Transverse colon (tissue), 4 donors: ENCODE data around the gene RPS2. TPM values are rescaled to one million over a fixed set of nuclear protein-coding genes. Genes with fewer than 3 reads are reported as not detected.

Source experiments
- DNase-seq: peaks from one replicate; pipeline ENCODE4 v3.0.0-alpha.2; 2019
- H3K27ac ChIP-seq, 4 donors: fragments of 200-600 bp; sonication (generic); 2 replicates each; pipeline ENCODE4 v1.5.1; 2016 to 2018; ENCODE audit warnings: inconsistent platforms in 4 of 4
- H3K27me3 ChIP-seq: fragments of 200-600 bp; sonication (generic); 2 replicates; pipeline ENCODE4 v1.5.1; 2017; ENCODE audit warnings: inconsistent platforms
- H3K36me3 ChIP-seq, 4 donors: fragments of 200-600 bp; sonication (generic); 2 replicates each; pipeline ENCODE4 v1.5.1; 2017 to 2019; ENCODE audit warnings: inconsistent platforms in 4 of 4
- H3K4me1 ChIP-seq, 4 donors: fragments of 200-600 bp; sonication (generic); 2 replicates each; pipeline ENCODE4 v1.5.1; 2017 to 2020; ENCODE audit warnings: inconsistent platforms in 4 of 4
- H3K4me3 ChIP-seq, 4 donors: fragments of 200-600 bp; sonication (generic); 1 replicate in 1 of 4; 2 replicates in 3 of 4; pipeline versions ENCODE4 v1.5.1 to v1.6.1; 2017 to 2019; ENCODE audit warnings: inconsistent platforms in 4 of 4
- H3K9me3 ChIP-seq, 2 donors: fragments of 200-600 bp; sonication (generic); 2 replicates each; pipeline ENCODE4 v1.5.1; 2017 to 2019; ENCODE audit warnings: inconsistent platforms in 2 of 2
- EP300 ChIP-seq: sonication (generic); formaldehyde crosslinking; IDR thresholded peaks from one replicate; pipeline ENCODE4 v1.6.1; 2017; ENCODE audit warnings: antibody characterized with exemption, low read depth
- POLR2A ChIP-seq: fragments of 450-650 bp; IDR thresholded peaks from one replicate; pipeline ENCODE4 v1.6.1; 2016; ENCODE audit warnings: antibody characterized with exemption, mild to moderate bottlenecking, moderate library complexity
- POLR2AphosphoS5 ChIP-seq, 3 donors: sonication (generic); formaldehyde crosslinking; IDR thresholded peaks; one replicate each; pipeline ENCODE4 v1.6.1; 2016; ENCODE audit warnings: antibody characterized with exemption in 3 of 3
- WGBS, 2 donors: methylation state at CpG; one replicate each; pipeline ENCODE4 v1.1.5; 2018; ENCODE audit warnings: low coverage in 1 of 2; 5-methylcytosine and 5-hydroxymethylcytosine counted together
- in situ Hi-C, 4 donors: fragments of 200-750 bp; cut with MboI; loops; one replicate each; pipeline versions ENCODE4 v1.15.0 to v1.15.1; 2017; ENCODE audit warnings: low sequenced_read_pairs in 3 of 4, low pct_ligation_motif_present in 1 of 4, low pct_unique_long_range_greater_than_20kb in 1 of 4
- intact Hi-C: fragments of 100-400 bp; cut with DNase I; formaldehyde crosslinking; loops from one replicate; pipeline ENCODE4 v1.15.1; 2023; ENCODE audit warnings: low total_unique reads
- total RNA-seq, 4 donors: library from RNA; depleted of rRNA; stranded (reverse); fragments of >200 nt; gene quantifications; one replicate each; pipeline ENCODE4 v1.1.0, GENCODE V29; 2016
- TF ChIP-seq, protein P1 (sequence below), 5 experiments: fragments of 200-600 bp in 3 of 5; fragments of 450-650 bp in 2 of 5; sonication (generic) in 3 of 5; IDR thresholded peaks; 1 replicate in 2 of 5; 2 replicates in 3 of 5; pipeline ENCODE4 v1.5.1; 2016 to 2017; ENCODE audit warnings: antibody characterized with exemption in 5 of 5, inconsistent platforms in 3 of 5, mild to moderate bottlenecking in 2 of 5, moderate library complexity in 1 of 5

RPS2 gene
- total RNA-seq, 4 donors from 2014 or later, result 896 to 2,085 (median 1,613) TPM

DNA sequence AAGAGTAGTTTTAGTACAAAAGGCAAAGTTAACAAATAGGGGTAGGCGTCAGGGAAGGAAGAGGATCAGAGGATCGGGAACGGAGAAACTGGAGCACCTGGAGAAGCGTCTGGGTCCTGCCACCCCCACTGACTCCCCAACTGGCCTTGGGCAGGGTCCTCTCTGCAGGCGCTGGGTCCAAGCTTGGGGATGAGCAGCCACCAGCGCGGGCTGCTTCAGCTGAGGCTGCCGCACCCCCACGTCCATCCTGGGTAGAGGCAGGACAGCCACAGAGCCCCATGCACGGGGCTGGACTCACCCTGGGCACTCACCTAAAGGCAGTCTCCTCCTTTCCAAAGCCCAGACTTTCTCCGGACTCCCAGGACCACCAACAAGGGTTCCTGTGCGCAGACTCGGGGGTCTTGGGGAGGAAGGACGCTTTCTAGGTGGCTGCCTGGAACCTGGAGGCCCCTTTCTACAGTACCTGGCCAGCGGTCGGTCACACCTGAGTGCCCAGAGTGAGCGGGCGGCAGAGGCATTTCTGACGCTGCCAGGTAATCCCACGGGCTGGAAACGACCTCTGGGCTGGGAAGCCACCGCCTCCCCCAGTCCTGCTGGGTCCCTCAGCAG, 47.5 kb downstream of the RPS2 start:
- TF ChIP-seq POLR2AphosphoS5 (IDR thresholded peaks at IDR 0.05) (no peak), EP300 (no peak), POLR2A (no peak)
- TF ChIP-seq, protein P1, sequence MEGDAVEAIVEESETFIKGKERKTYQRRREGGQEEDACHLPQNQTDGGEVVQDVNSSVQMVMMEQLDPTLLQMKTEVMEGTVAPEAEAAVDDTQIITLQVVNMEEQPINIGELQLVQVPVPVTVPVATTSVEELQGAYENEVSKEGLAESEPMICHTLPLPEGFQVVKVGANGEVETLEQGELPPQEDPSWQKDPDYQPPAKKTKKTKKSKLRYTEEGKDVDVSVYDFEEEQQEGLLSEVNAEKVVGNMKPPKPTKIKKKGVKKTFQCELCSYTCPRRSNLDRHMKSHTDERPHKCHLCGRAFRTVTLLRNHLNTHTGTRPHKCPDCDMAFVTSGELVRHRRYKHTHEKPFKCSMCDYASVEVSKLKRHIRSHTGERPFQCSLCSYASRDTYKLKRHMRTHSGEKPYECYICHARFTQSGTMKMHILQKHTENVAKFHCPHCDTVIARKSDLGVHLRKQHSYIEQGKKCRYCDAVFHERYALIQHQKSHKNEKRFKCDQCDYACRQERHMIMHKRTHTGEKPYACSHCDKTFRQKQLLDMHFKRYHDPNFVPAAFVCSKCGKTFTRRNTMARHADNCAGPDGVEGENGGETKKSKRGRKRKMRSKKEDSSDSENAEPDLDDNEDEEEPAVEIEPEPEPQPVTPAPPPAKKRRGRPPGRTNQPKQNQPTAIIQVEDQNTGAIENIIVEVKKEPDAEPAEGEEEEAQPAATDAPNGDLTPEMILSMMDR (IDR thresholded peaks at IDR 0.05), result no peak
- in situ Hi-C loops (no loop called here), intact Hi-C loops (no loop called here)
- Histone ChIP-seq H3K4me1 (peaks cover 10 to 40% (median 33%) of the 10 kb centered on the region in 4 donors), H3K9me3 (no peaks in the 10 kb centered on the region), H3K36me3 (no peaks in the 10 kb centered on the region), H3K4me3 (peak overlapping the region in 1 of 4 donors; percentile 14), H3K27me3 (peaks cover 72% of the 10 kb centered on the region), H3K27ac (no peak overlapping the region)
- no peak for DNase-seq
- WGBS, 2 donors, result 6% methylated on average over 22 of the region's 22 CpGs; no CpG with 5 or more reads in 1 of the 2 donors

- Histone ChIP-seq H3K4me3 (no peak overlapping the region), H3K36me3 (no peaks in the 10 kb centered on the region), H3K9me3 (no peaks in the 10 kb centered on the region), H3K27ac (no peak overlapping the region), H3K27me3 (peaks cover 66% of the 10 kb centered on the region), H3K4me1 (peaks cover 10 to 44% (median 35%) of the 10 kb centered on the region in 4 donors)
- TF ChIP-seq POLR2A, result no peak
- intact Hi-C loops, result no loop called here
- no peak for DNase-seq
- WGBS, 2 donors, result 19% methylated on average over 5 of the region's 5 CpGs; no CpG with 5 or more reads in 1 of the 2 donors
- in situ Hi-C loops, result no loop called here
These were observed 48.0 kb downstream of the RPS2 start for GRCh38 chr16:1916640-1916990.

DNA sequence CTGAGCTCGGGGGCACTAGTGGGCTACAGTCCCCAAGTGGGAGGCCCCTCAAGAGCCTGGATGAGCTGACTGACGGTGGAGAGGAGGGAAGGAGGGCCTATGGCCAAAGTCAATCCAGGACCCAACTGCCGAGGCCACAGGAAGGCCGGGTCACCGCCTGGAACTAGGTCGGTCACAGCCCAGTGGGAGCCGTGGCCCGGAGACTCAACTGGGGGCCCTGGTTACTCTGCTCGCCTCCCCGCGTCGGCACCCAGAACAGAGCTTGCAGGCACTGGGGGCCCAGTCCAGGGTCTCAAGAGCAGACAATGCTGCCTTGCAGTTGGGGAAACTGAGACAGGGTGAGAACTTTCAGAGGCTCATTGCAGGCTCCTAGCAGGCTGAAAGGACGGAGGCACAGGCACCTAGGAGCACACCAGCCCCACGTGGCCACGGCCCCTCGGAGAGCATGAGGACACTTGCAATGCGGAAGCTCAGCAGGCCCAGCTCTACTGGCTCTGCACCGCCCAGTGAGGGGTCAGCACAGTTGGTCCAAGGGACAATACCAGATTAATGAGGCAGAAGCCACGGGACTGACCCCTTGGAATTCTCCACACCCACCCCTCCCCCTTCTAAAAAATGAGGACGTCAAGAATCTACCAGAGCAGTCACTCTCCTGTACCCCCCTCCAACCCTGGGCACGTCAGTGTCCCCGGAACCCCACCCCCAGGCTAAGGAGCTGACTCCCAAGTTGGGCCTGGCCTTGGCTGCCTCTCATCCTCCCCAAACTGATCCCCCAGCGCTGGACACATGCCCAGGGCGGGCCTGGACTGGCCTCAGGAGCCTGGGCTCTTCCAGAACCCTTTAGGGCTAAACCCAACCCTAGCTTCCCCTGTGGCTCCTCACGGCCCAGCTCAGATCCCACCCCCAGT, 48.6 kb downstream of the RPS2 start:
- Histone ChIP-seq H3K27ac (no peak overlapping the region), H3K4me3 (no peak overlapping the region), H3K9me3 (no peaks in the 10 kb centered on the region), H3K36me3 (no peaks in the 10 kb centered on the region), H3K27me3 (peaks cover 60% of the 10 kb centered on the region), H3K4me1 (peaks cover 10 to 42% (median 35%) of the 10 kb centered on the region in 4 donors)
- DNase-seq, result no peak
- in situ Hi-C loops, result no loop called here
- 74 to 83% methylated on average over 2 to 25 of the region's 25 CpGs for WGBS, 2 donors
- intact Hi-C loops, result no loop called here
- TF ChIP-seq POLR2A, result no peak
- TF ChIP-seq EP300, result no peak
- TF ChIP-seq, protein P1 (IDR thresholded peaks at IDR 0.05), result no peak
- no peak for TF ChIP-seq POLR2AphosphoS5 (IDR thresholded peaks at IDR 0.05)

DNA sequence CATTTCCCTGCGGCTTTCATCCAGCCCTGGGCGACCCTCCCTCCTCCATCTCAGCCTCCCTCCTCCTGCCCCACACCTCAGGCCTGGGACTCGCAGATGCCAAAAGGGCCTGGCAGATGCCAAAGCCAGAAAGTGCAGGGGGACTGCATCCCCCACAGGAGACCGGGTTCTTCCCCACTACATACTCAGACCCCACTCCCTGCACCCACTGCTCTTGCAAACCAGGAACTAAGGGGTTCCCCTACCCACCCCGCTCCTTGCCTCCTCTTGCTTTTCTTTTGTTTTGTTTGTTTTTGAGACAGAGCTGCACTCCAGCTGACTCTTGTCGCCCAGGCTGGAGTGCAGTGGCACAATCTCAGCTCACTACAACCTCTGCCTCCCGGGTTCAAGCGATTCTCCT, 49.6 kb downstream of the RPS2 start:
- 53 to 82% methylated on average over 2 to 8 of the region's 8 CpGs for WGBS, 2 donors
- in situ Hi-C loops, result no loop called here
- H3K9me3 ChIP-seq, result no peaks in the 10 kb centered on the region

More for the DNA sequence above, 49.6 kb downstream of the RPS2 start:
- intact Hi-C loops, result no loop called here
- H3K4me1 ChIP-seq, result peaks cover 10 to 39% (median 39%) of the 10 kb centered on the region in 4 donors
- no peak overlapping the region for H3K27ac ChIP-seq
- H3K36me3 ChIP-seq, result no peaks in the 10 kb centered on the region
- no peak for DNase-seq
- no peak overlapping the region for H3K4me3 ChIP-seq
- H3K27me3 ChIP-seq, result peaks cover 51% of the 10 kb centered on the region
- TF ChIP-seq POLR2AphosphoS5 (IDR thresholded peaks at IDR 0.05) (no peak), POLR2A (no peak), EP300 (no peak)
- TF ChIP-seq, protein P1 (IDR thresholded peaks at IDR 0.05), result no peak
